ENCODE data around the gene KIF26B. TPM values are rescaled to one million over a fixed set of nuclear protein-coding genes. Genes with fewer than 3 reads are reported as not detected.

KIF26B gene
- total RNA-seq, 4 donors from 2014 or later: 3.6 to 7.0 (median 5.2) TPM

DNA sequence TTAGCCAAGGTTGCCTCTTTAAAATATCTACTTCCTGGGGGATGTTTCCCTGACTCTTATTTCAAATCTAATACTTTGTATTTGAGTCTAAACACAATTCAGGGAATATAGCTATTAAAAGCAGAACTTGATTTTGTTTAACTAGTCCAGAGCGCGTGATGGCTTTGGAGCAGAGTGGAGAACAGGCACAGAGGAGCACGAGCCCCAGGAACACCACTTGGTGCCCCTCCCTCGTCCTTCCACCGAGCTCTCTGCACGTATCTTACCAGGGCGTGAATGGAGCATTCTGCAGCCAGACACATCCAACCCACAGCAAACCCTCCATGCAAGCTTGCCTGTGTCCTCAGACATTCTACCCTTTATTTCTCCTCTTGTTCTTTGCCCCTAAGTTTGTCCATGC is 14.1 kb downstream of the KIF26B start:
- peaks cover 3% of the 10 kb centered on the region for H3K27me3 ChIP-seq
- no peaks in the 10 kb centered on the region for H3K36me3 ChIP-seq
- no peak for DNase-seq (ENCODE audit: low spot score in 2 of 2)
- no peaks in the 10 kb centered on the region for H3K9me3 ChIP-seq
- 81% methylated on average over 7 of the region's 7 CpGs for WGBS
- H3K4me3 ChIP-seq: no peak overlapping the region
- no peaks in the 10 kb centered on the region for H3K4me1 ChIP-seq
- TF ChIP-seq POLR2A (IDR thresholded peaks at IDR 0.05) (no peak), EP300 (IDR thresholded peaks at IDR 0.05) (no peak), POLR2AphosphoS5 (IDR thresholded peaks at IDR 0.05) (no peak)
- TF ChIP-seq, protein P1, sequence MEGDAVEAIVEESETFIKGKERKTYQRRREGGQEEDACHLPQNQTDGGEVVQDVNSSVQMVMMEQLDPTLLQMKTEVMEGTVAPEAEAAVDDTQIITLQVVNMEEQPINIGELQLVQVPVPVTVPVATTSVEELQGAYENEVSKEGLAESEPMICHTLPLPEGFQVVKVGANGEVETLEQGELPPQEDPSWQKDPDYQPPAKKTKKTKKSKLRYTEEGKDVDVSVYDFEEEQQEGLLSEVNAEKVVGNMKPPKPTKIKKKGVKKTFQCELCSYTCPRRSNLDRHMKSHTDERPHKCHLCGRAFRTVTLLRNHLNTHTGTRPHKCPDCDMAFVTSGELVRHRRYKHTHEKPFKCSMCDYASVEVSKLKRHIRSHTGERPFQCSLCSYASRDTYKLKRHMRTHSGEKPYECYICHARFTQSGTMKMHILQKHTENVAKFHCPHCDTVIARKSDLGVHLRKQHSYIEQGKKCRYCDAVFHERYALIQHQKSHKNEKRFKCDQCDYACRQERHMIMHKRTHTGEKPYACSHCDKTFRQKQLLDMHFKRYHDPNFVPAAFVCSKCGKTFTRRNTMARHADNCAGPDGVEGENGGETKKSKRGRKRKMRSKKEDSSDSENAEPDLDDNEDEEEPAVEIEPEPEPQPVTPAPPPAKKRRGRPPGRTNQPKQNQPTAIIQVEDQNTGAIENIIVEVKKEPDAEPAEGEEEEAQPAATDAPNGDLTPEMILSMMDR (IDR thresholded peaks at IDR 0.05): no peak
- H3K27ac ChIP-seq: no peak overlapping the region

GRCh38 chr1:245169376-245169775 is 14.6 kb downstream of the KIF26B start:
- no peaks in the 10 kb centered on the region for H3K4me1 ChIP-seq
- H3K27ac ChIP-seq: no peak overlapping the region
- peaks cover 3% of the 10 kb centered on the region for H3K27me3 ChIP-seq
- no peaks in the 10 kb centered on the region for H3K36me3 ChIP-seq
- 63% methylated on average over 7 of the region's 7 CpGs for WGBS
- no peak overlapping the region for H3K4me3 ChIP-seq
- TF ChIP-seq, protein P1 (IDR thresholded peaks at IDR 0.05): no peak
- TF ChIP-seq POLR2AphosphoS5 (IDR thresholded peaks at IDR 0.05) (no peak), POLR2A (IDR thresholded peaks at IDR 0.05) (no peak), EP300 (IDR thresholded peaks at IDR 0.05) (no peak)
- no peak for DNase-seq (ENCODE audit: low spot score in 2 of 2)
- H3K9me3 ChIP-seq: no peaks in the 10 kb centered on the region

GRCh38 chr1:245172026-245172425 is 17.2 kb downstream of the KIF26B start:
- H3K36me3 ChIP-seq: no peaks in the 10 kb centered on the region
- H3K27ac ChIP-seq: no peak overlapping the region
- WGBS: 64% methylated on average over 7 of the region's 7 CpGs
- no peaks in the 10 kb centered on the region for H3K9me3 ChIP-seq
- peaks cover 3% of the 10 kb centered on the region for H3K27me3 ChIP-seq
- TF ChIP-seq, protein P1 (IDR thresholded peaks at IDR 0.05): no peak
- TF ChIP-seq POLR2A (IDR thresholded peaks at IDR 0.05) (no peak), POLR2AphosphoS5 (IDR thresholded peaks at IDR 0.05) (no peak), EP300 (IDR thresholded peaks at IDR 0.05) (no peak)
- DNase-seq (ENCODE audit: low spot score in 2 of 2): no peak
- H3K4me3 ChIP-seq: no peak overlapping the region
- H3K4me1 ChIP-seq: no peaks in the 10 kb centered on the region

DNA sequence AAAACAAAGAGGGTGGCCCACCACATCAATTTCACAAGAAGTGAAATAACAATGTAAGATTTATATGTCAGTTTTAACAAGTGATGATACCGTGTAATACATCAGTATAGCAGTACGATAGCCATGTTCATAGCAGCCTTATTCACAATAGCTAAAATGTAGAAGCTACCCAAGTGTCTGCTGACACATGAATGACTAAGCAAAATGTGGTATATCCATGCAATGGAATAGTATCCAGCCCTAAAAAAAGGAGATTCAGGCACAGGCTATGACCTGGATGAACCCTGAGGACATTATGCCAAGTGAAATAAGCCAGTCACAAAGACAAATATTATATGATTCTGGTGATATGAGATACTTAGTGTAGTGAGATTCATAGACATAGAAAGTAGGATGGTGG is 18.0 kb downstream of the KIF26B start:
- H3K27ac ChIP-seq: no peak overlapping the region
- no peak for TF ChIP-seq POLR2A (IDR thresholded peaks at IDR 0.05)
- TF ChIP-seq EP300 (IDR thresholded peaks at IDR 0.05): no peak
- TF ChIP-seq, protein P1 (IDR thresholded peaks at IDR 0.05): no peak
- no peak for TF ChIP-seq POLR2AphosphoS5 (IDR thresholded peaks at IDR 0.05)
- H3K9me3 ChIP-seq: no peaks in the 10 kb centered on the region
- H3K36me3 ChIP-seq: no peaks in the 10 kb centered on the region
- no peak for DNase-seq (ENCODE audit: low spot score in 2 of 2)
- no peaks in the 10 kb centered on the region for H3K4me1 ChIP-seq
- H3K4me3 ChIP-seq: no peak overlapping the region
- 93% methylated on average over 2 of the region's 2 CpGs for WGBS
- no peaks in the 10 kb centered on the region for H3K27me3 ChIP-seq

DNA sequence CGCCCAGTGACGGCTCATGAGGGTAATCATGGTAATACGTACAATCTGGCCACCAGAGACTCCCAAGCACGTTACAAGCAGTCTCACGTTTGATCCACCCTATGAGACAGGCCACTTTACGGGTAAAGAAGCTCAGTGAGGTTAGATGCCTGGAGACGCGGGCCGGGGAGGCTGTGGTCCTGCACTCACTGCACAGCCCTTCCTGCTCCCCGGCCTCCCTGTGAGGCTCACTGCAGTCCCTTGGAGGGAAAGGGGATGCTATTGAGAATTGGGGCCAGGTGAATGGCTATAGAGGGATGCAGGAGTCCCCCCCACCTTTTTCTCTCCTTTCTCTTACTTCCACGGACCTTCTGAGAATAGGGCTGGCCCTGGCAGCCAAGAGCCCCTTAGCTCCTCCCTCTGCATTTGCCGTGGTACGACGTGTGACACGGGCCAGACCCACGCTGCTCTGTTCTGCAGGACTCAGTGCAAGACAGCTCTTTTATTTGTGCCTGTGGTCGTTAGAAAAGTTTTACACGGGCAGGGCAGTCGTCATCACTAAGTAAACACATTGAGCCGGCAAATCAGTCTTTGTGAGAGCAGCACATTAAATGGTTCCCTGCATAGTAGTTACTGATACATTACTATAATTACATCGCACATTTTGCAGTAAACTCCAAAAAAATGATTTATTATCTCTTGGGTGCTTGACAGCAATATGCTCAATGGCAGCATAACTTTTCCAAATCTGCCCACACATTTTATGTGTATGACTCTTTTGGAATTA is 18.8 kb downstream of the KIF26B start:
- TF ChIP-seq, protein P1 (IDR thresholded peaks at IDR 0.05): no peak
- TF ChIP-seq EP300 (IDR thresholded peaks at IDR 0.05) (no peak), POLR2A (IDR thresholded peaks at IDR 0.05) (no peak), POLR2AphosphoS5 (IDR thresholded peaks at IDR 0.05) (no peak)
- DNase-seq (ENCODE audit: low spot score in 2 of 2): no peak
- WGBS: 65% methylated on average over 21 of the region's 21 CpGs
- Histone ChIP-seq H3K4me1 (no peaks in the 10 kb centered on the region), H3K4me3 (no peak overlapping the region), H3K27ac (no peak overlapping the region), H3K9me3 (no peaks in the 10 kb centered on the region), H3K27me3 (no peaks in the 10 kb centered on the region), H3K36me3 (no peaks in the 10 kb centered on the region)

Measured in suprapubic skin (tissue), 4 donors.